Measurements from ENCODE around the gene TIFAB.

DNA sequence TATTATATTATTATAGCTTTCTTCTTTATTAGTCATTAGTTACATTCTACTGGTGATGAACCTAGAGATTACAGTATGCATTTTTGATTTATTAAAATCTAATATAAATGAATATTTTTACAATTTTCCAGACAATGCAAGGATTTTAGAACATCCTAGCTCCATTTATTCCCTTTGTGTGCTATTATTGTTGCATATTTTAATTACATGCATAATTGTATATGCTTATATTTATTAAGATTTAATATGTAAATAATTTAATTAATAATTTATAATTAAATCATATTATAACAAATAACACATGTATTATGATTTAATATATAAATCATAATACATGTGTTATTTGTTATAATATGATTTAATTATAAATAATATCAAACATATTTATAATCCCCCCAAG, 29.7 kb downstream of the TIFAB start:
- no peak for TF ChIP-seq CTCF (IDR thresholded peaks at IDR 0.05)
- TF ChIP-seq POLR2A (IDR thresholded peaks at IDR 0.05): no peak
- no peak for TF ChIP-seq POLR2AphosphoS5 (IDR thresholded peaks at IDR 0.05)

Data from suprapubic skin (tissue), 4 donors.